Activated T-cell treated with anti-CD3 and anti-CD28 coated beads, Interleukin-2, amount 50 U/mL, for 24 hours (primary cell): ENCODE results near the gene ARFIP2.
A peak's percentile ranks its signal among the peaks of the same experiment; 100 is the strongest.

Experiments
- DNase-seq: peaks from one replicate; pipeline ENCODE4 v3.0.0-alpha.2; 2020
- H3K27ac Mint-ChIP-seq: 2 replicates; pipeline ENCODE4 v1.8.0; 2020; ENCODE audit warnings: mild to moderate bottlenecking, mixed read lengths
- H3K27me3 Mint-ChIP-seq: 2 replicates; pipeline ENCODE4 v1.8.0; 2020; ENCODE audit warnings: mixed read lengths
- H3K36me3 Mint-ChIP-seq: 2 replicates; pipeline ENCODE4 v1.8.0; 2020; ENCODE audit warnings: low read depth, mixed read lengths
- H3K4me1 Mint-ChIP-seq: 2 replicates; pipeline ENCODE4 v1.8.0; 2020; ENCODE audit warnings: low read depth, mixed read lengths
- H3K4me3 Mint-ChIP-seq: 2 replicates; pipeline ENCODE4 v1.8.0; 2020; ENCODE audit warnings: mild to moderate bottlenecking, moderate library complexity, mixed read lengths
- H3K9me3 Mint-ChIP-seq: 2 replicates; pipeline ENCODE4 v1.8.0; 2020; ENCODE audit warnings: mixed read lengths

ARFIP2 gene

GRCh38 chr11:6472934-6473333 lies 8.2 kb downstream of the ARFIP2 start:
- H3K36me3 Mint-ChIP-seq, result peaks cover 15% of the 10 kb centered on the region
- DNase-seq, result no peak
- peaks cover 17% of the 10 kb centered on the region for H3K4me1 Mint-ChIP-seq
- peak overlapping the region; percentile 51 for H3K27ac Mint-ChIP-seq
- H3K27me3 Mint-ChIP-seq, result no peaks in the 10 kb centered on the region
- peak overlapping the region; percentile 62 for H3K4me3 Mint-ChIP-seq
- no peaks in the 10 kb centered on the region for H3K9me3 Mint-ChIP-seq

GRCh38 chr11:6469599-6469998 lies 11.5 kb downstream of the ARFIP2 start:
- H3K27me3 Mint-ChIP-seq, result no peaks in the 10 kb centered on the region
- H3K27ac Mint-ChIP-seq, result no peak overlapping the region
- H3K9me3 Mint-ChIP-seq, result no peaks in the 10 kb centered on the region
- H3K36me3 Mint-ChIP-seq, result no peaks in the 10 kb centered on the region
- peaks cover 17% of the 10 kb centered on the region for H3K4me1 Mint-ChIP-seq
- no peak for DNase-seq
- no peak overlapping the region for H3K4me3 Mint-ChIP-seq

GRCh38 chr11:6468712-6469495 lies 12.2 kb downstream of the ARFIP2 start:
- no peaks in the 10 kb centered on the region for H3K9me3 Mint-ChIP-seq
- no peaks in the 10 kb centered on the region for H3K36me3 Mint-ChIP-seq
- no peak overlapping the region for H3K4me3 Mint-ChIP-seq
- no peak overlapping the region for H3K27ac Mint-ChIP-seq
- DNase-seq, result no peak
- peaks cover 12% of the 10 kb centered on the region for H3K4me1 Mint-ChIP-seq
- no peaks in the 10 kb centered on the region for H3K27me3 Mint-ChIP-seq

GRCh38 chr11:6459099-6459450 lies 22.1 kb downstream of the ARFIP2 start:
- Mint-ChIP-seq H3K4me3 (no peak overlapping the region), H3K27me3 (no peaks in the 10 kb centered on the region)

GRCh38 chr11:6458352-6459098 lies 22.6 kb downstream of the ARFIP2 start:
- Mint-ChIP-seq H3K4me1 (no peaks in the 10 kb centered on the region), H3K9me3 (no peaks in the 10 kb centered on the region), H3K27me3 (no peaks in the 10 kb centered on the region), H3K27ac (no peak overlapping the region), H3K4me3 (no peak overlapping the region), H3K36me3 (peaks cover 16% of the 10 kb centered on the region)
- no peak for DNase-seq

More at GRCh38 chr11:6459099-6459450, 22.1 kb downstream of the ARFIP2 start:
- Mint-ChIP-seq H3K4me1 (no peaks in the 10 kb centered on the region), H3K27ac (no peak overlapping the region), H3K36me3 (peaks cover 20% of the 10 kb centered on the region), H3K9me3 (no peaks in the 10 kb centered on the region)
- DNase-seq, result no peak

GRCh38 chr11:6457581-6458320 lies 23.4 kb downstream of the ARFIP2 start:
- Mint-ChIP-seq H3K27me3 (no peaks in the 10 kb centered on the region), H3K9me3 (no peaks in the 10 kb centered on the region), H3K4me3 (no peak overlapping the region), H3K4me1 (no peaks in the 10 kb centered on the region), H3K27ac (no peak overlapping the region), H3K36me3 (peaks cover 18% of the 10 kb centered on the region)
- no peak for DNase-seq

GRCh38 chr11:6456361-6457073 lies 24.6 kb downstream of the ARFIP2 start:
- H3K9me3 Mint-ChIP-seq, result no peaks in the 10 kb centered on the region
- H3K27me3 Mint-ChIP-seq, result no peaks in the 10 kb centered on the region
- H3K4me1 Mint-ChIP-seq, result no peaks in the 10 kb centered on the region
- no peak for DNase-seq
- no peak overlapping the region for H3K4me3 Mint-ChIP-seq
- H3K36me3 Mint-ChIP-seq, result peaks cover 18% of the 10 kb centered on the region
- H3K27ac Mint-ChIP-seq, result no peak overlapping the region

- Mint-ChIP-seq H3K4me1 (no peaks in the 10 kb centered on the region), H3K27ac (no peak overlapping the region), H3K4me3 (no peak overlapping the region), H3K36me3 (peaks cover 18% of the 10 kb centered on the region), H3K27me3 (no peaks in the 10 kb centered on the region), H3K9me3 (no peaks in the 10 kb centered on the region)
- DNase-seq, result no peak
These were observed 26.1 kb downstream of the ARFIP2 start for GRCh38 chr11:6455070-6455469.

GRCh38 chr11:6453152-6453551 lies 28.0 kb downstream of the ARFIP2 start:
- Mint-ChIP-seq H3K27me3 (no peaks in the 10 kb centered on the region), H3K4me1 (no peaks in the 10 kb centered on the region), H3K27ac (no peak overlapping the region), H3K9me3 (no peaks in the 10 kb centered on the region), H3K36me3 (peaks cover 18% of the 10 kb centered on the region), H3K4me3 (no peak overlapping the region)
- no peak for DNase-seq

GRCh38 chr11:6452219-6452618 lies 28.9 kb downstream of the ARFIP2 start:
- H3K4me1 Mint-ChIP-seq, result no peaks in the 10 kb centered on the region
- H3K27ac Mint-ChIP-seq, result no peak overlapping the region
- peaks cover 18% of the 10 kb centered on the region for H3K36me3 Mint-ChIP-seq
- no peaks in the 10 kb centered on the region for H3K27me3 Mint-ChIP-seq
- H3K4me3 Mint-ChIP-seq, result no peak overlapping the region
- H3K9me3 Mint-ChIP-seq, result no peaks in the 10 kb centered on the region
- no peak for DNase-seq

GRCh38 chr11:6448574-6448973 lies 32.6 kb downstream of the ARFIP2 start:
- Mint-ChIP-seq H3K27me3 (no peaks in the 10 kb centered on the region), H3K4me3 (no peak overlapping the region), H3K36me3 (peaks cover 3% of the 10 kb centered on the region), H3K9me3 (no peaks in the 10 kb centered on the region), H3K27ac (no peak overlapping the region), H3K4me1 (no peaks in the 10 kb centered on the region)
- no peak for DNase-seq

- Mint-ChIP-seq H3K27me3 (no peaks in the 10 kb centered on the region), H3K4me1 (no peaks in the 10 kb centered on the region), H3K9me3 (no peaks in the 10 kb centered on the region), H3K4me3 (no peak overlapping the region), H3K36me3 (no peaks in the 10 kb centered on the region), H3K27ac (no peak overlapping the region)
- DNase-seq, result peak; percentile 68
These were observed 37.7 kb downstream of the ARFIP2 start for GRCh38 chr11:6443269-6444003.

- Mint-ChIP-seq H3K9me3 (no peaks in the 10 kb centered on the region), H3K27ac (no peak overlapping the region), H3K27me3 (no peaks in the 10 kb centered on the region), H3K36me3 (no peaks in the 10 kb centered on the region), H3K4me3 (no peak overlapping the region), H3K4me1 (no peaks in the 10 kb centered on the region)
- no peak for DNase-seq
These were observed 38.7 kb downstream of the ARFIP2 start for GRCh38 chr11:6442441-6442840.

- no peak for DNase-seq
- no peaks in the 10 kb centered on the region for H3K27me3 Mint-ChIP-seq
- H3K9me3 Mint-ChIP-seq, result no peaks in the 10 kb centered on the region
- H3K27ac Mint-ChIP-seq, result no peak within 1 kb of the TSS
- no peaks in the 10 kb centered on the region for H3K4me1 Mint-ChIP-seq
- no peaks in the 10 kb centered on the region for H3K36me3 Mint-ChIP-seq
- no peak within 1 kb of the TSS for H3K4me3 Mint-ChIP-seq
These were observed 40.2 kb downstream of the ARFIP2 start, which contains the start of gene HPX for GRCh38 chr11:6440906-6441358. HPX (minus strand) TSS chr11:6440987; CDS start chr11:6440963, 24 bp downstream.
